ENCODE data around the gene KSR2.

KSR2 gene

DNA sequence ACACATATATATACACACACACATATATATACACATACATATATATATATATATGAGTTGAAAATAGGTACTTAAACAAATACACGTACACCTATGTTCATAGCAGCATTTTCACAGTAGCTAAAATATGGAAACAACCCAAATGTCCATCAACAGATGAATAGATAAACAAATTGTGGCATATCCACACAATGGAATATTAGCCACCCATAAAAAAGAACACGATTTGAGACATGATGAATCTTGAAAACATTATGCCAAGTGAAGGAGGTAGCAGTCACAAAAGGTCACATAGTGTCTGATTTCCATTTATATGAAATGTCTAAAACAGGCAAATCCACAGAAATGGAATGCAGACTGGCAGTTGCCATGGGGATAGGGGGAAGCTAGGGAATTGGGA is 276.3 kb downstream of the KSR2 start:
- H3K9ac ChIP-seq (ENCODE audit: insufficient read length, low read depth) = no peak overlapping the region
- peaks cover 10% of the 10 kb centered on the region; the same call in 1 of the 2 replicates for H3K9me3 ChIP-seq (ENCODE audit: insufficient read depth, low read length)
- no peak overlapping the region for H3K4me3 ChIP-seq (ENCODE audit: insufficient read length, low read depth)
- no peaks in the 10 kb centered on the region for H3K4me1 ChIP-seq (ENCODE audit: insufficient read depth, insufficient read length)
- TF ChIP-seq ZNF274 (IDR thresholded peaks at IDR 0.05; ENCODE audit: low read depth, low read length) (no peak), YY1 (IDR thresholded peaks at IDR 0.05; ENCODE audit: insufficient read depth, insufficient read length) (no peak), SUZ12 (IDR thresholded peaks at IDR 0.05; ENCODE audit: extremely low read depth, insufficient read depth, insufficient read length) (no peak)
- no peaks in the 10 kb centered on the region for H3K36me3 ChIP-seq (ENCODE audit: insufficient read depth, insufficient read length, low read length)
- H3K27me3 ChIP-seq (ENCODE audit: insufficient read depth, insufficient read length) = no peaks in the 10 kb centered on the region
- DNase-seq (ENCODE audit: low read depth, low spot score) = no peak

GRCh38 chr12:117689857-117690256 is 278.9 kb downstream of the KSR2 start:
- Histone ChIP-seq H3K9ac (ENCODE audit: insufficient read length, low read depth) (no peak overlapping the region), H3K4me1 (ENCODE audit: insufficient read depth, insufficient read length) (peaks cover 4% of the 10 kb centered on the region), H3K4me3 (ENCODE audit: insufficient read length, low read depth) (no peak overlapping the region), H3K9me3 (ENCODE audit: insufficient read depth, low read length) (peaks cover 10% of the 10 kb centered on the region; the same call in 1 of the 2 replicates), H3K36me3 (ENCODE audit: insufficient read depth, insufficient read length, low read length) (no peaks in the 10 kb centered on the region), H3K27me3 (ENCODE audit: insufficient read depth, insufficient read length) (no peaks in the 10 kb centered on the region)
- no peak for DNase-seq (ENCODE audit: low read depth, low spot score)
- TF ChIP-seq SUZ12 (IDR thresholded peaks at IDR 0.05; ENCODE audit: extremely low read depth, insufficient read depth, insufficient read length) (no peak), YY1 (IDR thresholded peaks at IDR 0.05; ENCODE audit: insufficient read depth, insufficient read length) (no peak), ZNF274 (IDR thresholded peaks at IDR 0.05; ENCODE audit: low read depth, low read length) (no peak)

DNA sequence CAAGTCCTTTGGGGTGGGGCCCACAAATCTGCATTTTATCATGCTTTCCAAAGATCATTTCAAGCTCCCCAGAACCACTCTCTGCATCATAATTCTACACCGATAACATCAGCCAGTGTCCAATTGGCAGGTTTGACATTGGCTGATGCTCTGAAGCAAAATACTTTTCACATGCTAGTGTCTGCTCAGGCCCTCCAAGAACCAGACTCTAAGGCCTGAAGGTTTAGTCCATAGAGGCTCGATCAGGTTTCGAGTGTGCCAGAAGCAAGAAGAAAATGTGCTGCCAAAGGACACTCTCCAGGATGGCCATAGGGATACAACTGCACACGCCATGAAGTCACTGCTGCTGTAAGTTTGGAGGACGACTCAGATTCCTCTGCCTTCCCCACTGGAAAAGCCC is 280.3 kb downstream of the KSR2 start:
- no peak for TF ChIP-seq ZNF274 (IDR thresholded peaks at IDR 0.05; ENCODE audit: low read depth, low read length)
- TF ChIP-seq SUZ12 (IDR thresholded peaks at IDR 0.05; ENCODE audit: extremely low read depth, insufficient read depth, insufficient read length) = no peak
- TF ChIP-seq YY1 (IDR thresholded peaks at IDR 0.05; ENCODE audit: insufficient read depth, insufficient read length) = no peak

DNA sequence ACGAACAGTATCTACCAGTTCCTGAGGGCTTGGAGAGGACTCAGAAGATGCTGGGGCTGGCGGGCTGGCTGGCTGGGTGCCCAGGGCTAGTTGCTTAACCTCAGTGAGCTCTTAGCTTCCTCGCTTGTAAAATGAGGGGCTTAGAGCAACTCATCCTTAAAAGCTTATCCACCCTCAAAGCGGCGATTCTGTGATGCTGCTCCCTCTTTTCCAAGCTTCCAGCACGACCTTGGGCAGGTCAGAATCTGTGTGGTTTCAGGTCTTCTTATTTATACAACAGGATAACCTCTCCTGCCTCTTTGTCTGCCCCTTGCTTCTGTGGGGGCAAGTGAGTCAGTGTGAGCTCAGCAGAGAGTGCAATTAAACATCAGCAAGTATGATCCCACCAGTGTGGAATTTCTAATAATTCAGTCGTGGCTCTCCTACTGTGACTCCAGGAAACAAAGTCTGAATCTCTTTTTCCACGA is 281.8 kb downstream of the KSR2 start:
- H3K27me3 ChIP-seq (ENCODE audit: insufficient read depth, insufficient read length) = no peaks in the 10 kb centered on the region
- DNase-seq (ENCODE audit: low read depth, low spot score) = no peak
- TF ChIP-seq ZNF274 (IDR thresholded peaks at IDR 0.05; ENCODE audit: low read depth, low read length) (no peak), YY1 (IDR thresholded peaks at IDR 0.05; ENCODE audit: insufficient read depth, insufficient read length) (no peak), SUZ12 (IDR thresholded peaks at IDR 0.05; ENCODE audit: extremely low read depth, insufficient read depth, insufficient read length) (no peak)
- no peaks in the 10 kb centered on the region for H3K9me3 ChIP-seq (ENCODE audit: insufficient read depth, low read length)
- H3K4me3 ChIP-seq (ENCODE audit: insufficient read length, low read depth) = no peak overlapping the region
- peaks cover 5% of the 10 kb centered on the region for H3K4me1 ChIP-seq (ENCODE audit: insufficient read depth, insufficient read length)
- no peak overlapping the region for H3K9ac ChIP-seq (ENCODE audit: insufficient read length, low read depth)
- no peaks in the 10 kb centered on the region for H3K36me3 ChIP-seq (ENCODE audit: insufficient read depth, insufficient read length, low read length)

More for the DNA sequence above, 280.3 kb downstream of the KSR2 start:
- peaks cover 6% of the 10 kb centered on the region; the same call in 1 of the 2 replicates for H3K9me3 ChIP-seq (ENCODE audit: insufficient read depth, low read length)
- no peaks in the 10 kb centered on the region for H3K27me3 ChIP-seq (ENCODE audit: insufficient read depth, insufficient read length)
- no peak for DNase-seq (ENCODE audit: low read depth, low spot score)
- no peaks in the 10 kb centered on the region for H3K36me3 ChIP-seq (ENCODE audit: insufficient read depth, insufficient read length, low read length)
- H3K4me1 ChIP-seq (ENCODE audit: insufficient read depth, insufficient read length) = peaks cover 5% of the 10 kb centered on the region
- no peak overlapping the region for H3K4me3 ChIP-seq (ENCODE audit: insufficient read length, low read depth)
- H3K9ac ChIP-seq (ENCODE audit: insufficient read length, low read depth) = no peak overlapping the region

GRCh38 chr12:117686210-117686609 is 282.6 kb downstream of the KSR2 start:
- H3K9me3 ChIP-seq (ENCODE audit: insufficient read depth, low read length) = no peaks in the 10 kb centered on the region
- H3K9ac ChIP-seq (ENCODE audit: insufficient read length, low read depth) = no peak overlapping the region
- no peak overlapping the region for H3K4me3 ChIP-seq (ENCODE audit: insufficient read length, low read depth)
- no peaks in the 10 kb centered on the region for H3K36me3 ChIP-seq (ENCODE audit: insufficient read depth, insufficient read length, low read length)
- no peaks in the 10 kb centered on the region for H3K27me3 ChIP-seq (ENCODE audit: insufficient read depth, insufficient read length)
- no peak for DNase-seq (ENCODE audit: low read depth, low spot score)
- TF ChIP-seq ZNF274 (IDR thresholded peaks at IDR 0.05; ENCODE audit: low read depth, low read length) (no peak), YY1 (IDR thresholded peaks at IDR 0.05; ENCODE audit: insufficient read depth, insufficient read length) (no peak), SUZ12 (IDR thresholded peaks at IDR 0.05; ENCODE audit: extremely low read depth, insufficient read depth, insufficient read length) (no peak)
- H3K4me1 ChIP-seq (ENCODE audit: insufficient read depth, insufficient read length) = peaks cover 5% of the 10 kb centered on the region

GRCh38 chr12:117685110-117685926 is 283.5 kb downstream of the KSR2 start:
- no peak for TF ChIP-seq YY1 (IDR thresholded peaks at IDR 0.05; ENCODE audit: insufficient read depth, insufficient read length)
- no peak for TF ChIP-seq ZNF274 (IDR thresholded peaks at IDR 0.05; ENCODE audit: low read depth, low read length)
- no peak for TF ChIP-seq SUZ12 (IDR thresholded peaks at IDR 0.05; ENCODE audit: extremely low read depth, insufficient read depth, insufficient read length)
- Histone ChIP-seq H3K4me1 (ENCODE audit: insufficient read depth, insufficient read length) (peaks cover 5% of the 10 kb centered on the region), H3K27me3 (ENCODE audit: insufficient read depth, insufficient read length) (no peaks in the 10 kb centered on the region), H3K9me3 (ENCODE audit: insufficient read depth, low read length) (no peaks in the 10 kb centered on the region), H3K4me3 (ENCODE audit: insufficient read length, low read depth) (no peak overlapping the region), H3K36me3 (ENCODE audit: insufficient read depth, insufficient read length, low read length) (no peaks in the 10 kb centered on the region), H3K9ac (ENCODE audit: insufficient read length, low read depth) (peak overlapping the region; percentile 6)
- DNase-seq (ENCODE audit: low read depth, low spot score) = peak; percentile 80

- Histone ChIP-seq H3K9me3 (ENCODE audit: insufficient read depth, low read length) (no peaks in the 10 kb centered on the region), H3K36me3 (ENCODE audit: insufficient read depth, insufficient read length, low read length) (no peaks in the 10 kb centered on the region), H3K9ac (ENCODE audit: insufficient read length, low read depth) (no peak overlapping the region), H3K4me3 (ENCODE audit: insufficient read length, low read depth) (no peak overlapping the region), H3K4me1 (ENCODE audit: insufficient read depth, insufficient read length) (peaks cover 5% of the 10 kb centered on the region), H3K27me3 (ENCODE audit: insufficient read depth, insufficient read length) (no peaks in the 10 kb centered on the region)
- no peak for DNase-seq (ENCODE audit: low read depth, low spot score)
- TF ChIP-seq ZNF274 (IDR thresholded peaks at IDR 0.05; ENCODE audit: low read depth, low read length) (no peak), SUZ12 (IDR thresholded peaks at IDR 0.05; ENCODE audit: extremely low read depth, insufficient read depth, insufficient read length) (no peak), YY1 (IDR thresholded peaks at IDR 0.05; ENCODE audit: insufficient read depth, insufficient read length) (no peak)
Measured at GRCh38 chr12:117684471-117684870, 284.3 kb downstream of the KSR2 start.
